Right lobe of liver (tissue), 4 donors: ENCODE data around the gene TIMM22.

ENCODE experiments used
- CTCF ChIP-seq, 4 donors: fragments of 200-600 bp in 3 of 4; fragments of 450-650 bp in 1 of 4; IDR thresholded peaks; one replicate each; pipeline versions ENCODE4 v1.5.1 to v1.8.0; 2016 to 2022; ENCODE audit warnings: antibody characterized with exemption in 4 of 4, mild to moderate bottlenecking in 2 of 4
- POLR2A ChIP-seq: fragments of 450-650 bp; IDR thresholded peaks from one replicate; pipeline ENCODE4 v1.6.1; 2017; ENCODE audit warnings: antibody characterized with exemption, mild to moderate bottlenecking
- donor health status: DM: no; HTN: no; CAD: no.
- donor health status: DM: no; HTN: no; CAD: no.
- donor health status: DM: no; HTN: yes; CAD: no.

- TF ChIP-seq CTCF (IDR thresholded peaks at IDR 0.05) (no peak), POLR2A (no peak)
These were observed 21.5 kb upstream of the TIMM22 start for GRCh38 chr17:975371-975915.
